ENCODE measurements around the gene RERG. TPM values are rescaled to one million over a fixed set of nuclear protein-coding genes. Genes with fewer than 3 reads are reported as not detected.

The RERG gene
- total and polyA plus RNA-seq, 2 experiments from 2014 or later, result 1.1 to 1.5 TPM

DNA sequence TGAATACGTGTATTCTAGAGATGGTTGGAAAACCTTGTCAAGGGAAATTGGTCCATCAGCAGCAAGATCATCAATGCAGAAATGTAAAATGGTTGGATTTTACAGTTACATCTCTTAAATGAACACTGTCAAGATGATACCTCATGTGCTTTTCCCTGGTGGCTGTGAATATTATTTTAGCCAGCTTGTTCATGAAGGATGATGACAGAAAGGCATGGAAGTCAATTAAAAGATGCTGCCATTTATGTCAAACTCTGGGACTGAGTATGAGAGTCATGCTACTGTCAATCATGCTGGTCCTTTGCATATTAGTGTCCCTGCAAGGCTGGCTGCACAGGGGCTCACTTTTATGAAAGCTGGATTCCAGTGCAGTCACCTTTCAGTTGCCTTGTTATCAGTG lies 10.3 kb upstream of the RERG start:
- H3K27me3 ChIP-seq (ENCODE audit: insufficient read depth), result no peaks in the 10 kb centered on the region
- no peaks in the 10 kb centered on the region for H3K36me3 ChIP-seq (ENCODE audit: insufficient read depth)
- H3K79me2 ChIP-seq (replicated peaks; ENCODE audit: insufficient read depth), result no peaks in the 10 kb centered on the region
- no peaks in the 10 kb centered on the region for H3K9me3 Mint-ChIP-seq
- H3K4me2 ChIP-seq, result no peak overlapping the region
- H3F3A ChIP-seq (replicated peaks; ENCODE audit: low read depth), result no peaks in the 10 kb centered on the region
- H3K4me3 ChIP-seq, result no peak overlapping the region
- no peaks in the 10 kb centered on the region for H3K4me1 Mint-ChIP-seq
- H3K36me3 Mint-ChIP-seq (ENCODE audit: low read depth), result no peaks in the 10 kb centered on the region
- TF ChIP-seq EZH2 (IDR thresholded peaks at IDR 0.05; ENCODE audit: low read depth, unreplicated experiment) (no peak), JUNB (IDR thresholded peaks at IDR 0.05; ENCODE audit: unreplicated experiment) (no peak), EZH2phosphoT487 (IDR thresholded peaks at IDR 0.05; ENCODE audit: unreplicated experiment) (no peak)
- TF ChIP-seq, protein P1, sequence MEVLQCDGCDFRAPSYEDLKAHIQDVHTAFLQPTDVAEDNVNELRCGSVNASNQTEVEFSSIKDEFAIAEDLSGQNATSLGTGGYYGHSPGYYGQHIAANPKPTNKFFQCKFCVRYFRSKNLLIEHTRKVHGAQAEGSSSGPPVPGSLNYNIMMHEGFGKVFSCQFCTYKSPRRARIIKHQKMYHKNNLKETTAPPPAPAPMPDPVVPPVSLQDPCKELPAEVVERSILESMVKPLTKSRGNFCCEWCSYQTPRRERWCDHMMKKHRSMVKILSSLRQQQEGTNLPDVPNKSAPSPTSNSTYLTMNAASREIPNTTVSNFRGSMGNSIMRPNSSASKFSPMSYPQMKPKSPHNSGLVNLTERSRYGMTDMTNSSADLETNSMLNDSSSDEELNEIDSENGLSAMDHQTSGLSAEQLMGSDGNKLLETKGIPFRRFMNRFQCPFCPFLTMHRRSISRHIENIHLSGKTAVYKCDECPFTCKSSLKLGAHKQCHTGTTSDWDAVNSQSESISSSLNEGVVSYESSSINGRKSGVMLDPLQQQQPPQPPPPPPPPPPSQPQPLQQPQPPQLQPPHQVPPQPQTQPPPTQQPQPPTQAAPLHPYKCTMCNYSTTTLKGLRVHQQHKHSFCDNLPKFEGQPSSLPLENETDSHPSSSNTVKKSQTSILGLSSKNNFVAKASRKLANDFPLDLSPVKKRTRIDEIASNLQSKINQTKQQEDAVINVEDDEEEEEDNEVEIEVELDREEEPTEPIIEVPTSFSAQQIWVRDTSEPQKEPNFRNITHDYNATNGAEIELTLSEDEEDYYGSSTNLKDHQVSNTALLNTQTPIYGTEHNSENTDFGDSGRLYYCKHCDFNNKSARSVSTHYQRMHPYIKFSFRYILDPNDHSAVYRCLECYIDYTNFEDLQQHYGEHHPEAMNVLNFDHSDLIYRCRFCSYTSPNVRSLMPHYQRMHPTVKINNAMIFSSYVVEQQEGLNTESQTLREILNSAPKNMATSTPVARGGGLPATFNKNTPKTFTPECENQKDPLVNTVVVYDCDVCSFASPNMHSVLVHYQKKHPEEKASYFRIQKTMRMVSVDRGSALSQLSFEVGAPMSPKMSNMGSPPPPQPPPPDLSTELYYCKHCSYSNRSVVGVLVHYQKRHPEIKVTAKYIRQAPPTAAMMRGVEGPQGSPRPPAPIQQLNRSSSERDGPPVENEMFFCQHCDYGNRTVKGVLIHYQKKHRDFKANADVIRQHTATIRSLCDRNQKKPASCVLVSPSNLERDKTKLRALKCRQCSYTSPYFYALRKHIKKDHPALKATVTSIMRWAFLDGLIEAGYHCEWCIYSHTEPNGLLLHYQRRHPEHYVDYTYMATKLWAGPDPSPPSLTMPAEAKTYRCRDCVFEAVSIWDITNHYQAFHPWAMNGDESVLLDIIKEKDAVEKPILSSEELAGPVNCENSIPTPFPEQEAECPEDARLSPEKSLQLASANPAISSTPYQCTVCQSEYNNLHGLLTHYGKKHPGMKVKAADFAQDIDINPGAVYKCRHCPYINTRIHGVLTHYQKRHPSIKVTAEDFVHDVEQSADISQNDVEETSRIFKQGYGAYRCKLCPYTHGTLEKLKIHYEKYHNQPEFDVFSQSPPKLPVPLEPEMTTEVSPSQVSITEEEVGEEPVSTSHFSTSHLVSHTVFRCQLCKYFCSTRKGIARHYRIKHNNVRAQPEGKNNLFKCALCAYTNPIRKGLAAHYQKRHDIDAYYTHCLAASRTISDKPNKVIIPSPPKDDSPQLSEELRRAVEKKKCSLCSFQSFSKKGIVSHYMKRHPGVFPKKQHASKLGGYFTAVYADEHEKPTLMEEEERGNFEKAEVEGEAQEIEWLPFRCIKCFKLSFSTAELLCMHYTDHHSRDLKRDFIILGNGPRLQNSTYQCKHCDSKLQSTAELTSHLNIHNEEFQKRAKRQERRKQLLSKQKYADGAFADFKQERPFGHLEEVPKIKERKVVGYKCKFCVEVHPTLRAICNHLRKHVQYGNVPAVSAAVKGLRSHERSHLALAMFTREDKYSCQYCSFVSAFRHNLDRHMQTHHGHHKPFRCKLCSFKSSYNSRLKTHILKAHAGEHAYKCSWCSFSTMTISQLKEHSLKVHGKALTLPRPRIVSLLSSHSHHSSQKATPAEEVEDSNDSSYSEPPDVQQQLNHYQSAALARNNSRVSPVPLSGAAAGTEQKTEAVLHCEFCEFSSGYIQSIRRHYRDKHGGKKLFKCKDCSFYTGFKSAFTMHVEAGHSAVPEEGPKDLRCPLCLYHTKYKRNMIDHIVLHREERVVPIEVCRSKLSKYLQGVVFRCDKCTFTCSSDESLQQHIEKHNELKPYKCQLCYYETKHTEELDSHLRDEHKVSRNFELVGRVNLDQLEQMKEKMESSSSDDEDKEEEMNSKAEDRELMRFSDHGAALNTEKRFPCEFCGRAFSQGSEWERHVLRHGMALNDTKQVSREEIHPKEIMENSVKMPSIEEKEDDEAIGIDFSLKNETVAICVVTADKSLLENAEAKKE (CRISPR knock-in tag; IDR thresholded peaks at IDR 0.05), result no peak
- TF ChIP-seq, protein P2, sequence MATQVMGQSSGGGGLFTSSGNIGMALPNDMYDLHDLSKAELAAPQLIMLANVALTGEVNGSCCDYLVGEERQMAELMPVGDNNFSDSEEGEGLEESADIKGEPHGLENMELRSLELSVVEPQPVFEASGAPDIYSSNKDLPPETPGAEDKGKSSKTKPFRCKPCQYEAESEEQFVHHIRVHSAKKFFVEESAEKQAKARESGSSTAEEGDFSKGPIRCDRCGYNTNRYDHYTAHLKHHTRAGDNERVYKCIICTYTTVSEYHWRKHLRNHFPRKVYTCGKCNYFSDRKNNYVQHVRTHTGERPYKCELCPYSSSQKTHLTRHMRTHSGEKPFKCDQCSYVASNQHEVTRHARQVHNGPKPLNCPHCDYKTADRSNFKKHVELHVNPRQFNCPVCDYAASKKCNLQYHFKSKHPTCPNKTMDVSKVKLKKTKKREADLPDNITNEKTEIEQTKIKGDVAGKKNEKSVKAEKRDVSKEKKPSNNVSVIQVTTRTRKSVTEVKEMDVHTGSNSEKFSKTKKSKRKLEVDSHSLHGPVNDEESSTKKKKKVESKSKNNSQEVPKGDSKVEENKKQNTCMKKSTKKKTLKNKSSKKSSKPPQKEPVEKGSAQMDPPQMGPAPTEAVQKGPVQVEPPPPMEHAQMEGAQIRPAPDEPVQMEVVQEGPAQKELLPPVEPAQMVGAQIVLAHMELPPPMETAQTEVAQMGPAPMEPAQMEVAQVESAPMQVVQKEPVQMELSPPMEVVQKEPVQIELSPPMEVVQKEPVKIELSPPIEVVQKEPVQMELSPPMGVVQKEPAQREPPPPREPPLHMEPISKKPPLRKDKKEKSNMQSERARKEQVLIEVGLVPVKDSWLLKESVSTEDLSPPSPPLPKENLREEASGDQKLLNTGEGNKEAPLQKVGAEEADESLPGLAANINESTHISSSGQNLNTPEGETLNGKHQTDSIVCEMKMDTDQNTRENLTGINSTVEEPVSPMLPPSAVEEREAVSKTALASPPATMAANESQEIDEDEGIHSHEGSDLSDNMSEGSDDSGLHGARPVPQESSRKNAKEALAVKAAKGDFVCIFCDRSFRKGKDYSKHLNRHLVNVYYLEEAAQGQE (IDR thresholded peaks at IDR 0.05; ENCODE audit: unreplicated experiment), result no peak
- H3K27ac Mint-ChIP-seq, result no peak overlapping the region
- DNase-seq (ENCODE audit: low spot score) (no peak), ATAC-seq (no peak)
- no peaks in the 10 kb centered on the region for H3K9me2 ChIP-seq (ENCODE audit: insufficient read depth)
- no peak overlapping the region for H2AFZ ChIP-seq
- no peaks in the 10 kb centered on the region for H4K20me1 ChIP-seq (replicated peaks; ENCODE audit: insufficient read depth)
- no peaks in the 10 kb centered on the region for H3K27me3 Mint-ChIP-seq (ENCODE audit: insufficient read depth, low read depth, poor library complexity)
- H3K27ac ChIP-seq (ENCODE audit: low read depth), result no peak overlapping the region
- no peak overlapping the region for H3K4me3 Mint-ChIP-seq
- H3K4me1 ChIP-seq (ENCODE audit: insufficient read depth), result no peaks in the 10 kb centered on the region
